ENCODE data around the gene RPH3AL. TPM values are rescaled to one million over a fixed set of nuclear protein-coding genes. Genes with fewer than 3 reads are reported as not detected.
"Not testable (repeated sequence)": the region's sequence is repeated elsewhere in the genome, so short reads cannot be mapped to it uniquely, and the experiment has no call there.

Gene RPH3AL
- total and polyA plus RNA-seq, 5 donors: 4.7 to 11.5 (median 9.1) TPM

GRCh38 chr17:205817-206216, 146.8 kb downstream of the RPH3AL start:
- no peaks in the 10 kb centered on the region for H3K4me1 ChIP-seq (ENCODE audit: control insufficient read depth, insufficient read depth, low read length)
- DNase-seq: peak in 2 of 3 donors; percentile 6 to 49
- intact Hi-C loops (cut with DNase I): no loop called here

GRCh38 chr17:205148-205669, 147.4 kb downstream of the RPH3AL start:
- ATAC-seq (no peak), DNase-seq (peak in 2 of 3 donors; percentile 7 to 34)
- Histone ChIP-seq H3K9me3 (ENCODE audit: control insufficient read depth, low read length) (no peaks in the 10 kb centered on the region), H3K4me3 (ENCODE audit: low read length) (no peak overlapping the region), H3K27me3 (ENCODE audit: control insufficient read depth, insufficient read depth) (no peaks in the 10 kb centered on the region), H3K4me1 (ENCODE audit: control insufficient read depth, insufficient read depth, low read length) (no peaks in the 10 kb centered on the region), H3K27ac (ENCODE audit: low read length) (no peak overlapping the region)
- 35% methylated on average over 10 of the region's 10 CpGs for WGBS
- intact Hi-C loops (cut with DNase I): no loop called here

More at GRCh38 chr17:205817-206216, 146.8 kb downstream of the RPH3AL start:
- H3K9me3 ChIP-seq (ENCODE audit: control insufficient read depth, low read length): no peaks in the 10 kb centered on the region
- H3K27ac ChIP-seq (ENCODE audit: low read length): no peak overlapping the region
- no peak overlapping the region for H3K4me3 ChIP-seq (ENCODE audit: low read length)
- no peak for ATAC-seq
- no peaks in the 10 kb centered on the region for H3K27me3 ChIP-seq (ENCODE audit: control insufficient read depth, insufficient read depth)
- WGBS: 95% methylated on average over 6 of the region's 6 CpGs

GRCh38 chr17:204427-205147, 148.0 kb downstream of the RPH3AL start:
- Histone ChIP-seq H3K27me3 (ENCODE audit: control insufficient read depth, insufficient read depth) (no peaks in the 10 kb centered on the region), H3K9me3 (ENCODE audit: control insufficient read depth, low read length) (no peaks in the 10 kb centered on the region), H3K4me3 (ENCODE audit: low read length) (no peak overlapping the region), H3K27ac (ENCODE audit: low read length) (no peak overlapping the region), H3K4me1 (ENCODE audit: control insufficient read depth, insufficient read depth, low read length) (peaks cover 2% of the 10 kb centered on the region)
- ATAC-seq: no peak
- intact Hi-C loops (cut with DNase I): no loop called here
- WGBS: 51% methylated on average over 11 of the region's 11 CpGs
- DNase-seq: peak in 1 of 3 donors; percentile 33

GRCh38 chr17:202501-202951, 150.1 kb downstream of the RPH3AL start:
- Histone ChIP-seq H3K4me3 (ENCODE audit: low read length) (no peak overlapping the region), H3K27me3 (ENCODE audit: control insufficient read depth, insufficient read depth) (no peaks in the 10 kb centered on the region), H3K4me1 (ENCODE audit: control insufficient read depth, insufficient read depth, low read length) (peaks cover 2% of the 10 kb centered on the region), H3K9me3 (ENCODE audit: control insufficient read depth, low read length) (no peaks in the 10 kb centered on the region), H3K27ac (ENCODE audit: low read length) (no peak overlapping the region)
- WGBS: 89% methylated on average over 23 of the region's 23 CpGs
- ATAC-seq (no peak), DNase-seq (peak in 2 of 3 donors; percentile 8 to 30)
- intact Hi-C loops (cut with DNase I): no loop called here

GRCh38 chr17:201736-202135, 150.9 kb downstream of the RPH3AL start:
- WGBS: 78% methylated on average over 10 of the region's 13 CpGs
- ATAC-seq; H3K4me1 ChIP-seq (ENCODE audit: control insufficient read depth, insufficient read depth, low read length); H3K27ac ChIP-seq (ENCODE audit: low read length); intact Hi-C loops (cut with DNase I); H3K4me3 ChIP-seq (ENCODE audit: low read length); H3K9me3 ChIP-seq (ENCODE audit: control insufficient read depth, low read length); H3K27me3 ChIP-seq (ENCODE audit: control insufficient read depth, insufficient read depth): not testable (repeated sequence)
- DNase-seq: peak in 2 of 3 donors; percentile 5 to 28

- H3K9me3 ChIP-seq (ENCODE audit: control insufficient read depth, low read length); H3K27ac ChIP-seq (ENCODE audit: low read length); H3K4me1 ChIP-seq (ENCODE audit: control insufficient read depth, insufficient read depth, low read length); intact Hi-C loops (cut with DNase I); ATAC-seq; H3K4me3 ChIP-seq (ENCODE audit: low read length); H3K27me3 ChIP-seq (ENCODE audit: control insufficient read depth, insufficient read depth): not testable (repeated sequence)
- 85% methylated on average over 13 of the region's 16 CpGs for WGBS
- DNase-seq: peak in 1 of 3 donors; percentile 10
Observed at GRCh38 chr17:201257-201656, 151.3 kb downstream of the RPH3AL start.

- peaks cover 2% of the 10 kb centered on the region for H3K4me1 ChIP-seq (ENCODE audit: control insufficient read depth, insufficient read depth, low read length)
- H3K4me3 ChIP-seq (ENCODE audit: low read length): no peak overlapping the region
- 44% methylated on average over 10 of the region's 10 CpGs for WGBS
- no peaks in the 10 kb centered on the region for H3K9me3 ChIP-seq (ENCODE audit: control insufficient read depth, low read length)
- no peaks in the 10 kb centered on the region for H3K27me3 ChIP-seq (ENCODE audit: control insufficient read depth, insufficient read depth)
- intact Hi-C loops (cut with DNase I): no loop called here
- ATAC-seq: peak; percentile 7 to 25
- DNase-seq: peak in 1 of 3 donors; percentile 55
- H3K27ac ChIP-seq (ENCODE audit: low read length): peak overlapping the region; percentile 28
Observed at GRCh38 chr17:200586-200985, 152.0 kb downstream of the RPH3AL start.

GRCh38 chr17:199806-200545, 152.6 kb downstream of the RPH3AL start:
- 36% methylated on average over 14 of the region's 14 CpGs for WGBS
- Histone ChIP-seq H3K4me3 (ENCODE audit: low read length) (no peak overlapping the region), H3K4me1 (ENCODE audit: control insufficient read depth, insufficient read depth, low read length) (peaks cover 2% of the 10 kb centered on the region), H3K27me3 (ENCODE audit: control insufficient read depth, insufficient read depth) (no peaks in the 10 kb centered on the region), H3K27ac (ENCODE audit: low read length) (peak overlapping the region; percentile 28), H3K9me3 (ENCODE audit: control insufficient read depth, low read length) (no peaks in the 10 kb centered on the region)
- ATAC-seq (peak; percentile 70 to 81), DNase-seq (peak; percentile 59 to 86 (median 81))
- intact Hi-C loops (cut with DNase I): no loop called here

- DNase-seq (peak; percentile 18 to 70 (median 61)), ATAC-seq (peak; percentile 24 to 29)
- H3K27ac ChIP-seq (ENCODE audit: low read length): no peak overlapping the region
- no peaks in the 10 kb centered on the region for H3K9me3 ChIP-seq (ENCODE audit: control insufficient read depth, low read length)
- intact Hi-C loops (cut with DNase I): no loop called here
- WGBS: 20% methylated on average over 8 of the region's 8 CpGs
- no peaks in the 10 kb centered on the region for H3K27me3 ChIP-seq (ENCODE audit: control insufficient read depth, insufficient read depth)
- H3K4me1 ChIP-seq (ENCODE audit: control insufficient read depth, insufficient read depth, low read length): peaks cover 2% of the 10 kb centered on the region
- H3K4me3 ChIP-seq (ENCODE audit: low read length): no peak overlapping the region
Observed at GRCh38 chr17:199191-199604, 153.4 kb downstream of the RPH3AL start.

GRCh38 chr17:198225-198624, 154.4 kb downstream of the RPH3AL start:
- H3K27me3 ChIP-seq (ENCODE audit: control insufficient read depth, insufficient read depth); H3K27ac ChIP-seq (ENCODE audit: low read length); H3K4me1 ChIP-seq (ENCODE audit: control insufficient read depth, insufficient read depth, low read length); H3K9me3 ChIP-seq (ENCODE audit: control insufficient read depth, low read length); H3K4me3 ChIP-seq (ENCODE audit: low read length); ATAC-seq; intact Hi-C loops (cut with DNase I): not testable (repeated sequence)
- WGBS: 94% methylated on average over 15 of the region's 15 CpGs
- peak in 2 of 3 donors; percentile 8 to 47 for DNase-seq

GRCh38 chr17:197352-197751, 155.3 kb downstream of the RPH3AL start:
- WGBS: 95% methylated on average over 2 of the region's 2 CpGs
- intact Hi-C loops (cut with DNase I): no loop called here
- H3K4me3 ChIP-seq (ENCODE audit: low read length): no peak overlapping the region
- ATAC-seq (no peak), DNase-seq (peak in 1 of 3 donors; percentile 8)
- no peaks in the 10 kb centered on the region for H3K27me3 ChIP-seq (ENCODE audit: control insufficient read depth, insufficient read depth)
- H3K9me3 ChIP-seq (ENCODE audit: control insufficient read depth, low read length): no peaks in the 10 kb centered on the region
- H3K4me1 ChIP-seq (ENCODE audit: control insufficient read depth, insufficient read depth, low read length): peaks cover 2% of the 10 kb centered on the region
- H3K27ac ChIP-seq (ENCODE audit: low read length): no peak overlapping the region

Data from right cardiac atrium (tissue), 5 donors.